ENCODE data around the gene C17orf100. TPM values are rescaled to one million over a fixed set of nuclear protein-coding genes. Genes with fewer than 3 reads are reported as not detected.
"Not testable (repeated sequence)": the region's sequence is repeated elsewhere in the genome, so short reads cannot be mapped to it uniquely, and the experiment has no call there.

C17orf100 gene
- total RNA-seq, 1 donor from 2014 or later: 0.48 TPM

DNA sequence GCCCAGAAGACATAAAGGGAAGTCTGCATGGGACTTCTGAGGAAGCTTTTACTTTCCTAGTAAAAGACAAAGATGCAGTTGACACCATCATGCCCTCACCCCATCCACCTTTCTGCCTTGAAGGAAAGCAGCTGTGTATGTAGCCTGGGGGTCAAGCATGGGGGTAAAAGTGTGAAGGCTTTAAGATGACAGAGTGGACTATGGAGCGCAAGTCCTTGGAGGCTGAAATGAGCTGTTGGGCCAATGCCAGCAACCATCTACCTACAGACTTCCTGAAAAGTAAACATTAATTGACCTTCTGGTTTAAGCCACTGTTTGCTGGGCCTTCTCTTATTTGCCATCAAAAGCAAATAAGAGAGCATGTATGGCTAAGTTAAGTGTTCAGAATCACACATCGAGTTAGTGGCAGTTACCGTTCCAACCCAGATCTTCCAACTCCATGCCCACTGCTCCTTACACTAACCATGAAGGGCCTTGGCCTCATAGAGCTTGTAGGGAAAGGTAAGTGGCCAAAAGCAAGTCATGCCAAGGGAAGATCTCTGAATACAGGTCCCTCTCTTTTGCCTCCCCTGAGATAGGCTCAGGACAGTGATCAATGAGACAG, 31.6 kb downstream of the C17orf100 start:
- DNase-seq (ENCODE audit: low spot score): no peak
- intact Hi-C loops (cut with DNase I): no loop called here

- no peak for DNase-seq (ENCODE audit: low spot score)
- intact Hi-C loops (cut with DNase I): no loop called here
Observed at GRCh38 chr17:6683730-6684459, 32.3 kb downstream of the C17orf100 start.

DNA sequence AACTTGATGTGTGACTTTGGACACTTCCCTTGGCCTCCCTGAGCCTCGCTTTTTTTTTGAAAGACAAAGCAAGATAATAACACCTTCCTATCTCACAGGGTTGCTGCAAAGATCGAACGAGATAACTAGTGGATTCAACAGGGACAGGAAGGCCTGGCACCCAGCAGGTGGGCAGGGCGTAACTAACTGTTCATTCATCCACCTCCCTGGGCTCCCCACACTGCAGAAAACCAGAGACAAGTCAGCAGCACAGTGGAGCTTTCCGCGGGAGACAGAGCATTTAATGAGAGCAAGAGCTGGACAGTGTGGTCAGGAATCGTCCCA, 32.9 kb downstream of the C17orf100 start:
- intact Hi-C loops (cut with DNase I): no loop called here
- no peak for DNase-seq (ENCODE audit: low spot score)

- no peak for DNase-seq (ENCODE audit: low spot score)
- intact Hi-C loops (cut with DNase I): no loop called here
Observed at GRCh38 chr17:6684881-6685767, 33.6 kb downstream of the C17orf100 start.

GRCh38 chr17:6686026-6686425, 34.5 kb downstream of the C17orf100 start:
- intact Hi-C loops (cut with DNase I): no loop called here
- no peak for DNase-seq (ENCODE audit: low spot score)

DNA sequence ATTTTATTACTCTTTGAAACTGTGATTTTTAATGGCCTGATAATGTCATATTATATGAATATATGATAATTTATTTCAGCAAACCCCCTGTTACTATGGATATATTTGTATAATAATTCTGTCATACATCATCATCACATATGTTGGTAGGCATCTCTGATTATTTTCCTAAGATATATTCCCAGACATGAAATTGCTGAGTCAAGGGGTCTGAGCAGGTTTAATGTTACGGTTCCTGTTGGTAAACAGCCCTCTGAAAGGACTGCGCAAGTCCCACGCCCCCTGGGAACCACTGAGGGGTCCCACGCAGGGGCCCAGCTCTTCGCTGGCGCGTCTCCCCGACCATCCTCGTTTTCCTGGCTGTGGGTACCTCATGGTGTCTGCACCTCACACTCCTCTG, 37.4 kb downstream of the C17orf100 start:
- DNase-seq (ENCODE audit: low spot score): no peak
- intact Hi-C loops (cut with DNase I): no loop called here

DNA sequence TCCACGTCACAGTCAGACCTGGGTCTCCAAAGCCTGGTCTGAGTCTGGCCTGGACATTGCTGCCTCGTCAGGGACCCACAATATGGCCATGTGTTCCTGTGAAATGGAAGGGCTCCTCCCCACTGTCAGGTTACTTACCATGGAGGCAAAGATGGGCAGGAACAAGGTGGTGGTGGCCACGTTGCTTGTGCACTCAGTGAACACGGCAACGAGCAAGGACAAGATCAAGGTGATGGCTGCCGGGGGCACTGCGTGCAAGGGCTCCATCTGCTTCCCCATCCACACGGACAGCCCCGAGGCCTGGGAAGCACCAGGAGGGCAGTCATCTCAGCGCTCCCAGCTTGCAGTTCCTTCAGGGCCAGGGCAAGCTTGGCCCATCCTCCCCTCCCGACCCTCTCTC, 39.1 kb downstream of the C17orf100 start:
- intact Hi-C loops (cut with DNase I): no loop called here

DNA sequence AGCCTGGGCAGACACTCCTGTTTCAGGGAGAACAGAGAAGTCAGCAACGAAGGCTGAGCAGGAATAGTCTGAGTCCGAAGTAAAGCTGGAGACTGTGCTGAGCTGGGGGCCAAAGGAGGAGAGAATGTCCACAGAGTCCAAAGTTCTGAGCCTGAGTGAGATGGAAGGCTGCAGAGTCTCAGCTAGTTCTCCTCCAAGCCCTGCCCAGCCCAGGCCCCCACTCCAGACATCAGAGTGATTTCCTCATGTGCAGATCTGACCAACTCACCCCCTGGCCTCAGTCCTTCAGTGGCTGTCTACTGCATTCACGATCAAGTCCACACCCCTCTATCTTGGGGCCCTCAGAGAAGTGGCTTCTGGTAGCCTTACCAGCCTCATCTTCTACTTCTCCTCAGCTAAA, 40.0 kb downstream of the C17orf100 start:
- intact Hi-C loops (cut with DNase I): no loop called here
- no peak for DNase-seq (ENCODE audit: low spot score)

More for the DNA sequence above, 39.1 kb downstream of the C17orf100 start:
- no peak for DNase-seq (ENCODE audit: low spot score)

- DNase-seq (ENCODE audit: low spot score): not testable (repeated sequence)
Observed at GRCh38 chr17:6691958-6692357, 40.4 kb downstream of the C17orf100 start.

GRCh38 chr17:6695051-6695450, 43.5 kb downstream of the C17orf100 start:
- DNase-seq (ENCODE audit: low spot score): no peak
- intact Hi-C loops (cut with DNase I): no loop called here

More at GRCh38 chr17:6691958-6692357, 40.4 kb downstream of the C17orf100 start:
- intact Hi-C loops (cut with DNase I): not testable (repeated sequence)

DNA sequence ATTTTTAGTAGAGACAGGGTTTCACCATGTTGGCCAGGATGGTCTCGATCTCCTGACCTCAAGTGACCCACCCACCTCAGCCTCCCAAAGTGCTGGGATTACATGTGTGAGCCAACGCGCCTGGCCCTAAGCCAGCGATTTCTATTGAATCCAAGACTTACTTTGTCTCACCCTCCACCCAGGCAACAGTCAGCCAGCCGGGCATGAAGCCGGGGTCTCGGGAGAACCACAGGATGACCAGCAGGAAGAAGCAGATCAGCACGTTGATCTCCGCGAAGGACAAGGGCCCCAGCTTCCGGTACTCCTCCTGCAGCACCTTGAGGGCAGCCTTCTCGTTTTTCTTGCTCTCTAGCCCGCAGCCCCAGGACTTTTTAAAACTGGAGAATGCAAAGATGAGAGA, 44.0 kb downstream of the C17orf100 start:
- intact Hi-C loops (cut with DNase I): no loop called here
- no peak for DNase-seq (ENCODE audit: low spot score)

DNA sequence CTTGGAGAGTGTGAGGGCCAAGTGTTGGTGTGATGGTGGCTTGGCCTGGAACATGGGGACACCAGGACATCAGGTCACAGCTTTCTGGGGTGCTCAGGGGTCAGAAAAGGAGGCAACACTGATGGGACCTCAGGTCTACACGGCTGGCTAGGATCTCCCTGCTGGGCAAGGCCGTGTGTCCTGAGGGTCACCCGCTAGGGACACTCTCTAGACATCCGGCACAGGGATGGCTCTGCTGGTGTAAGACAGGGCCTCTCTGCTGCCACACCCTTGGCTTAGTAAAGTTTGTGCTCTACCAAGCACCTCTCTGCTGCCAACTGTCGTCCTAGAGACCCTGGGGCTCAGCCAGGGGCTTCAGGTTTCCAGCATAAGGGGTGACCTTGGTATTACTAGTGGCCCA, 45.3 kb downstream of the C17orf100 start:
- intact Hi-C loops (cut with DNase I): no loop called here
- DNase-seq (ENCODE audit: low spot score): no peak

DNA sequence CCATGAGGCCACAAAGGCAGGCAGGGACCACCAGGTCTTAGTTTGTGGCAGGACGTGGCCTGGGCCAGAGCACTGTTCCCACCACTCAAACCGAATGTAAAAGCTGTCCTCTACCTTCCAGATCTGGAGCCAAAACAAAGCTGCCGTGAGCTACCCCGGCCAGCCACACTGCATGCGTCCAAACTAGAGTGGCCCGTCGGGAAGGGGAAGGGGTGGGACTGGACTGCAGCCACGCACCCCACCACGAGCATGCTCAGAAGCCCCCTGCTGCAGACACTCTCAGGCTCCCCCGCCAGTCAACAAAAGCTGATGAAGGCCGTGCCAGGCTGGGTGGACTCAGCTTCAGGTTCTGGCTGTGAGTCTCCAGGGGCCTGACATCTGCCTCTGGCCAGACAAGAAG, 46.4 kb downstream of the C17orf100 start:
- intact Hi-C loops (cut with DNase I): no loop called here
- DNase-seq (ENCODE audit: low spot score): no peak

DNA sequence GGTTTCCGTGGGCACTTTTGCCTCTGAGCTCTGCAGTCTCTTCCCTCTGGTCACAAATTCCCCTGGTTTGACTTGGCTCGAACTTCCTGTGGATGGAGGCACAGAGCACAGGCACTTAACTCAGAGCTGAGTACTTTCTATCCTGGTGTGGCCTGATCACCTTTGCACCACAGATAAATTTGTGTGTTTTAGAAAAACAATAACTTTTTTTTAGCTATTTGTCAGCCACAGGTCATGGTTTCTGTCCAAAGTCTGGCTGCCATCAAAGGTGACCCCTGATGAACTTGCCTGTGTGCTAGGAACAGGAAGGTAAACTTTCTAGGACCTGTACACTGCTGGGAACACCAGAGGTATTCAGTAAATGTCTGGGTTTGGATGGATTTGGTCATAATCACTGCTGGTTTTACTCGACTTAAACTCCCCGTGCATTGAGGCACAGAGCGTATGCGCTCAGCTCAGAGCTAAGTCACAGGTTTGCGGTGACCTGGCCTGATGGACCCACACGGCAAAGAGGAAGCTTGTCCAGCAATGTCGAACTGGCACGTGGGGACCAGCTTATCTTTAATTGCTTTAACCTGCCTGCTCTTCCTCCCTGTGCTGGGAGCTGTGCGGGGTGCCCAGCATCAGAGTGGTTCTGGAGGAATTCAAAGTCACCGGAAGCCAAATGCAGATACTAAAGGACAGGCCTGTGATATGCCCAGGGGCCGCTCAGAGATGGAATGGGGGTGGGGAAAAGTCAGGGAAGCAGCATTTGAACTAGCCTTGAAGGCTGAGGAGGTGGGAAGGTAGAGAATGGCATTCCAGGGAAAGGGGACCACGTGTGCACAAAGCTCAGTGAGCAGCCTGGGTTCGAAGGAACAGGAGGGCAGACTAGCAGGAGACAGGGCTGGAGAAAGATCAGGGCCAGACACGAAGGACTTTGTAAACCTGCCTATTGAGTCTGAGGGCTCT, 48.7 kb downstream of the C17orf100 start:
- DNase-seq (ENCODE audit: low spot score): no peak
- intact Hi-C loops (cut with DNase I): no loop called here

GRCh38 chr17:6700948-6701307, 49.4 kb downstream of the C17orf100 start:
- intact Hi-C loops (cut with DNase I): no loop called here
- DNase-seq (ENCODE audit: low spot score): no peak

DNA sequence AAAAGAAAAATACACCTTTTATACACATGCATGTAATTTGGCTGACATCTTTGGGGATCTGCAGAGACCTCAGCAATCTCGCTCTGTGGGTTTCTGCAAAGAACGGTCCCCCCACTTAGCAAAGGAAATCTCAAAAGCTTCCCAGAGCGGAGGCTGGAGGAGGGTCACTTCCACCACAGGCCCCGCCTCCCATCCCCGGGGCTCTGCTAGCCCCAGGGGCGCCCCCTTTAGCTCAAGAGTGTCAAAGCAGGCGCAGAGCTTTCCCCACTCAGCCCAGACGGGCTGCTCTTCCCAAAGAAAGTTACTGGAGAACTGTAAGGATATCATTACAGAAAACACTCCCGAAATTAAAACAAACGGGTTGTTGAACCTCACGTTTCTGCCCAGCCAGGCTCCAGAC, 50.2 kb downstream of the C17orf100 start:
- intact Hi-C loops (cut with DNase I): no loop called here

GRCh38 chr17:6702567-6703215, 51.1 kb downstream of the C17orf100 start:
- DNase-seq (ENCODE audit: low spot score): no peak
- intact Hi-C loops (cut with DNase I): no loop called here

More for the DNA sequence above, 50.2 kb downstream of the C17orf100 start:
- DNase-seq (ENCODE audit: low spot score): no peak

All from cardiac septum (tissue), 1 donor.